Osteoblast (primary cell): Measurements from ENCODE around the gene ENPP5. TPM values are rescaled to one million over a fixed set of nuclear protein-coding genes. Genes with fewer than 3 reads are reported as not detected.
"Not testable (repeated sequence)": the region's sequence is repeated elsewhere in the genome, so short reads cannot be mapped to it uniquely, and the experiment has no call there.

Experiments used
- DNase-seq: peaks from one replicate; pipeline ENCODE4 v3.0.0; 2011; ENCODE audit warnings: low spot score, mixed read lengths; ENCODE audit not compliant: insufficient read length; ENCODE audit errors: missing footprints
- H2AFZ ChIP-seq: 2 replicates; pipeline ENCODE4 v1.6.0; 2011; ENCODE audit warnings: mild to moderate bottlenecking, low read length
- H3K27ac ChIP-seq: 2 replicates; pipeline ENCODE4 v1.5.1; 2011; ENCODE audit warnings: mild to moderate bottlenecking, low read depth, low read length, moderate library complexity
- H3K27me3 ChIP-seq: 2 replicates; pipeline ENCODE4 v1.6.0; 2012; ENCODE audit warnings: mild to moderate bottlenecking, control low read depth, inconsistent platforms, low read length, moderate library complexity; ENCODE audit not compliant: insufficient read depth
- H3K36me3 ChIP-seq: 2 replicates; pipeline ENCODE4 v1.5.1; 2011; ENCODE audit warnings: mild to moderate bottlenecking, low read length, control low read depth, moderate library complexity; ENCODE audit not compliant: insufficient read depth
- H3K4me1 ChIP-seq: 2 replicates; pipeline ENCODE4 v1.5.1; 2011; ENCODE audit warnings: mild to moderate bottlenecking, low read length, control low read depth, moderate library complexity; ENCODE audit not compliant: insufficient read depth
- H3K4me2 ChIP-seq: 2 replicates; pipeline ENCODE4 v1.6.0; 2011; ENCODE audit warnings: mild to moderate bottlenecking, low read length; ENCODE audit not compliant: insufficient read depth
- H3K4me3 ChIP-seq: fragments of 200-600 bp; sonication (generic); 3 replicates; pipeline ENCODE4 v1.5.1; 2012; ENCODE audit warnings: mild to moderate bottlenecking, low read length, inconsistent platforms; ENCODE audit not compliant: insufficient read depth
- H3K79me2 ChIP-seq: 2 replicates; pipeline ENCODE4 v1.6.0; 2012; ENCODE audit warnings: mild to moderate bottlenecking, low read length, control low read depth, inconsistent platforms; ENCODE audit not compliant: insufficient read depth
- H3K9me3 ChIP-seq: 2 replicates; pipeline ENCODE4 v1.5.1; 2011; ENCODE audit warnings: low read depth, low read length, control low read depth
- H4K20me1 ChIP-seq: 2 replicates; pipeline ENCODE4 v1.6.0; 2012; ENCODE audit warnings: mild to moderate bottlenecking, low read length, control low read depth; ENCODE audit not compliant: insufficient read depth
- CTCF ChIP-seq: IDR thresholded peaks from 2 replicates; pipeline ENCODE4 v1.5.1; 2011; ENCODE audit warnings: mild to moderate bottlenecking, low read depth, low read length, moderate library complexity; ENCODE audit errors: extremely low read depth
- total RNA-seq: library from RNA; depleted of rRNA; stranded (reverse); fragments of >200 nt; gene quantifications from 2 replicates; pipeline ENCODE4 v1.2.3, GENCODE V29; 2012

ENPP5 gene
- total RNA-seq, 1 donor = 2.5 TPM

GRCh38 chr6:46160102-46160501 lies 10.7 kb downstream of the ENPP5 start:
- H2AFZ ChIP-seq = no peak overlapping the region
- TF ChIP-seq CTCF = no peak
- no peak overlapping the region for H3K27ac ChIP-seq

DNA sequence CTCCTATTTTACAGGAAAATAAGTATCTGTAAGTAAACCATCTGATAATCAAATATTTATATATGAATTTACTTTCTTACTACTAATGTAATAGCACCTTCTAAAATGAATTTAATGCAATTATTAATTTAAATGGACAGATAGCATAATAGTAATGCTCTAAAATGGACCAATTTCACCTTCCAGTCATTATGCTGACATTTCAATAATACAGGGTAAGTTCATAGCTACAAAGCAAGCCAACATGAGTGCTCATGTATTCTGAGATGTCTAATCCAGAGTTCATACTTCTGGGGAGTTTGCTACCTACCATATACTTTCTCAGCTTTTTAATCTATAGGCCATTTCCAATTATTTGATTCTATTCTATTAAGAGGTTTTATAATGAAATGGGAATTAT lies 11.6 kb downstream of the ENPP5 start:
- no peak for TF ChIP-seq CTCF
- Histone ChIP-seq H3K9me3 (no peaks in the 10 kb centered on the region), H3K4me3 (no peak overlapping the region), H2AFZ (no peak overlapping the region), H3K27ac (no peak overlapping the region), H3K4me2 (no peak overlapping the region), H3K36me3 (no peaks in the 10 kb centered on the region), H4K20me1 (no peaks in the 10 kb centered on the region), H3K4me1 (no peaks in the 10 kb centered on the region), H3K27me3 (no peaks in the 10 kb centered on the region), H3K79me2 (no peaks in the 10 kb centered on the region)
- DNase-seq = no peak

More at GRCh38 chr6:46160102-46160501, 10.7 kb downstream of the ENPP5 start:
- no peaks in the 10 kb centered on the region for H3K4me1 ChIP-seq
- no peaks in the 10 kb centered on the region for H4K20me1 ChIP-seq
- no peaks in the 10 kb centered on the region for H3K27me3 ChIP-seq
- no peaks in the 10 kb centered on the region for H3K36me3 ChIP-seq
- no peaks in the 10 kb centered on the region for H3K79me2 ChIP-seq
- H3K4me3 ChIP-seq = no peak overlapping the region
- no peak for DNase-seq
- no peaks in the 10 kb centered on the region for H3K9me3 ChIP-seq
- H3K4me2 ChIP-seq = no peak overlapping the region

DNA sequence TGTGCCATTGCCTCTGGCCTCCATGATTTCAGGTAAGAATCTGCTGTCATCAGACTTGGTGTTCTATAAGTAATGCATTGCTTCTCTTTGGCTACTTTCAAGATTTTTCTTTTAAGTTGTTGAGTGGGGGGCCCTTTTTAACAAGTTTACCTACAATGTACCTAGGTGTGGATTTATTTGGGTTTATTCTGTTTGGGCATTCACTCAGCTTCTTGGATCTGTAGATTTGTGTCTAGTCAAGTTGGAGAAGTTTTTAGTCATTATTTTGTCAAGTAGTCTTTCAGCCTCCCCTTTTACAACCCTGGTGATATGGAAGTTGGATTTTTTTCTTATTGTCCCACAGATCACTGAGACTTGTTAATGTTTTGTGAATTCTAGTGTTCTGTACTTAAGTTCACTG lies 14.1 kb downstream of the ENPP5 start:
- H4K20me1 ChIP-seq = no peaks in the 10 kb centered on the region
- no peaks in the 10 kb centered on the region for H3K36me3 ChIP-seq
- TF ChIP-seq CTCF = no peak
- no peak overlapping the region for H3K27ac ChIP-seq
- H3K4me2 ChIP-seq = no peak overlapping the region
- H3K4me1 ChIP-seq = no peaks in the 10 kb centered on the region
- H2AFZ ChIP-seq = no peak overlapping the region
- H3K27me3 ChIP-seq = no peaks in the 10 kb centered on the region
- no peak overlapping the region for H3K4me3 ChIP-seq
- no peaks in the 10 kb centered on the region for H3K9me3 ChIP-seq
- H3K79me2 ChIP-seq = no peaks in the 10 kb centered on the region
- DNase-seq = no peak

- not testable (repeated sequence) for H3K4me2 ChIP-seq, H3K27me3 ChIP-seq, H3K79me2 ChIP-seq, H3K36me3 ChIP-seq, H3K9me3 ChIP-seq, DNase-seq, H4K20me1 ChIP-seq, H3K4me1 ChIP-seq, H3K27ac ChIP-seq, H3K4me3 ChIP-seq, H2AFZ ChIP-seq
Measured at GRCh38 chr6:46149066-46149465, 21.7 kb downstream of the ENPP5 start.
